Measurements from ENCODE around the gene JCAD. TPM values are rescaled to one million over a fixed set of nuclear protein-coding genes. Genes with fewer than 3 reads are reported as not detected.

The JCAD gene
- total and polyA plus RNA-seq, 2 experiments from 2014 or later, result 0.78 to 2.1 TPM

DNA sequence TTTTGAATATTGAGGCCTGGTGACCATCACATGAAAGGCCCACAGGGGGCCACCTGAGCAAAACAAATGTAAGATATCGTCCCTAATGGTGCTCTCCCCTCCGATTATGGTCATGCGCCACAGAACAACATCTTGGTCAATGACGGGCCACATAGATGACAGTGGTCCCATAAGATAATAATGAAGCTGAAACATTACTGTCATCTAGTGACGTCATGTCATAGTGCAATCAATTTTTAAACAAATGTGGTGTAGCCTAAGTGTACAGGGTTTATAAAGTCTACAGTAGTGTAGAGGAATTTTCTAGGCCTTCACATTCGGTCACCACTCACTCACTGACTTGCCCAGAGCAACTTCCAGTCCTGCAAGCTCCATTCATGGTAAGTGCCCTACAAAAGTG lies 36.8 kb downstream of the JCAD start:
- Mint-ChIP-seq H3K27me3 (ENCODE audit: insufficient read depth, low read depth, poor library complexity) (peaks cover 7% of the 10 kb centered on the region), H3K36me3 (ENCODE audit: low read depth) (no peaks in the 10 kb centered on the region), H3K9me3 (no peaks in the 10 kb centered on the region), H3K4me3 (no peak overlapping the region), H3K4me1 (peaks cover 9% of the 10 kb centered on the region; the same call in 1 of the 3 replicates), H3K27ac (no peak overlapping the region)
- H4K20me1 ChIP-seq (replicated peaks; ENCODE audit: insufficient read depth), result no peaks in the 10 kb centered on the region
- H3K4me1 ChIP-seq (ENCODE audit: insufficient read depth), result no peaks in the 10 kb centered on the region
- no peak for ATAC-seq
- no peaks in the 10 kb centered on the region for H3K79me2 ChIP-seq (replicated peaks; ENCODE audit: insufficient read depth)
- H3K27me3 ChIP-seq (ENCODE audit: insufficient read depth), result no peaks in the 10 kb centered on the region
- TF ChIP-seq NANOG (IDR thresholded peaks at IDR 0.05; ENCODE audit: borderline replicate concordance), result no peak
- TF ChIP-seq JUNB (IDR thresholded peaks at IDR 0.05; ENCODE audit: unreplicated experiment), result no peak
- no peak for TF ChIP-seq STAT1 (IDR thresholded peaks at IDR 0.05; ENCODE audit: unreplicated experiment)
- TF ChIP-seq, protein P1, sequence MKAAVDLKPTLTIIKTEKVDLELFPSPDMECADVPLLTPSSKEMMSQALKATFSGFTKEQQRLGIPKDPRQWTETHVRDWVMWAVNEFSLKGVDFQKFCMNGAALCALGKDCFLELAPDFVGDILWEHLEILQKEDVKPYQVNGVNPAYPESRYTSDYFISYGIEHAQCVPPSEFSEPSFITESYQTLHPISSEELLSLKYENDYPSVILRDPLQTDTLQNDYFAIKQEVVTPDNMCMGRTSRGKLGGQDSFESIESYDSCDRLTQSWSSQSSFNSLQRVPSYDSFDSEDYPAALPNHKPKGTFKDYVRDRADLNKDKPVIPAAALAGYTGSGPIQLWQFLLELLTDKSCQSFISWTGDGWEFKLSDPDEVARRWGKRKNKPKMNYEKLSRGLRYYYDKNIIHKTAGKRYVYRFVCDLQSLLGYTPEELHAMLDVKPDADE (IDR thresholded peaks at IDR 0.05), result no peak
- TF ChIP-seq ZNF331 (CRISPR knock-in tag; IDR thresholded peaks at IDR 0.05; ENCODE audit: low read depth), result no peak
- TF ChIP-seq EZH2phosphoT487 (IDR thresholded peaks at IDR 0.05; ENCODE audit: unreplicated experiment), result no peak
- no peak for TF ChIP-seq EZH2 (IDR thresholded peaks at IDR 0.05; ENCODE audit: low read depth, unreplicated experiment)
- TF ChIP-seq, protein P2, sequence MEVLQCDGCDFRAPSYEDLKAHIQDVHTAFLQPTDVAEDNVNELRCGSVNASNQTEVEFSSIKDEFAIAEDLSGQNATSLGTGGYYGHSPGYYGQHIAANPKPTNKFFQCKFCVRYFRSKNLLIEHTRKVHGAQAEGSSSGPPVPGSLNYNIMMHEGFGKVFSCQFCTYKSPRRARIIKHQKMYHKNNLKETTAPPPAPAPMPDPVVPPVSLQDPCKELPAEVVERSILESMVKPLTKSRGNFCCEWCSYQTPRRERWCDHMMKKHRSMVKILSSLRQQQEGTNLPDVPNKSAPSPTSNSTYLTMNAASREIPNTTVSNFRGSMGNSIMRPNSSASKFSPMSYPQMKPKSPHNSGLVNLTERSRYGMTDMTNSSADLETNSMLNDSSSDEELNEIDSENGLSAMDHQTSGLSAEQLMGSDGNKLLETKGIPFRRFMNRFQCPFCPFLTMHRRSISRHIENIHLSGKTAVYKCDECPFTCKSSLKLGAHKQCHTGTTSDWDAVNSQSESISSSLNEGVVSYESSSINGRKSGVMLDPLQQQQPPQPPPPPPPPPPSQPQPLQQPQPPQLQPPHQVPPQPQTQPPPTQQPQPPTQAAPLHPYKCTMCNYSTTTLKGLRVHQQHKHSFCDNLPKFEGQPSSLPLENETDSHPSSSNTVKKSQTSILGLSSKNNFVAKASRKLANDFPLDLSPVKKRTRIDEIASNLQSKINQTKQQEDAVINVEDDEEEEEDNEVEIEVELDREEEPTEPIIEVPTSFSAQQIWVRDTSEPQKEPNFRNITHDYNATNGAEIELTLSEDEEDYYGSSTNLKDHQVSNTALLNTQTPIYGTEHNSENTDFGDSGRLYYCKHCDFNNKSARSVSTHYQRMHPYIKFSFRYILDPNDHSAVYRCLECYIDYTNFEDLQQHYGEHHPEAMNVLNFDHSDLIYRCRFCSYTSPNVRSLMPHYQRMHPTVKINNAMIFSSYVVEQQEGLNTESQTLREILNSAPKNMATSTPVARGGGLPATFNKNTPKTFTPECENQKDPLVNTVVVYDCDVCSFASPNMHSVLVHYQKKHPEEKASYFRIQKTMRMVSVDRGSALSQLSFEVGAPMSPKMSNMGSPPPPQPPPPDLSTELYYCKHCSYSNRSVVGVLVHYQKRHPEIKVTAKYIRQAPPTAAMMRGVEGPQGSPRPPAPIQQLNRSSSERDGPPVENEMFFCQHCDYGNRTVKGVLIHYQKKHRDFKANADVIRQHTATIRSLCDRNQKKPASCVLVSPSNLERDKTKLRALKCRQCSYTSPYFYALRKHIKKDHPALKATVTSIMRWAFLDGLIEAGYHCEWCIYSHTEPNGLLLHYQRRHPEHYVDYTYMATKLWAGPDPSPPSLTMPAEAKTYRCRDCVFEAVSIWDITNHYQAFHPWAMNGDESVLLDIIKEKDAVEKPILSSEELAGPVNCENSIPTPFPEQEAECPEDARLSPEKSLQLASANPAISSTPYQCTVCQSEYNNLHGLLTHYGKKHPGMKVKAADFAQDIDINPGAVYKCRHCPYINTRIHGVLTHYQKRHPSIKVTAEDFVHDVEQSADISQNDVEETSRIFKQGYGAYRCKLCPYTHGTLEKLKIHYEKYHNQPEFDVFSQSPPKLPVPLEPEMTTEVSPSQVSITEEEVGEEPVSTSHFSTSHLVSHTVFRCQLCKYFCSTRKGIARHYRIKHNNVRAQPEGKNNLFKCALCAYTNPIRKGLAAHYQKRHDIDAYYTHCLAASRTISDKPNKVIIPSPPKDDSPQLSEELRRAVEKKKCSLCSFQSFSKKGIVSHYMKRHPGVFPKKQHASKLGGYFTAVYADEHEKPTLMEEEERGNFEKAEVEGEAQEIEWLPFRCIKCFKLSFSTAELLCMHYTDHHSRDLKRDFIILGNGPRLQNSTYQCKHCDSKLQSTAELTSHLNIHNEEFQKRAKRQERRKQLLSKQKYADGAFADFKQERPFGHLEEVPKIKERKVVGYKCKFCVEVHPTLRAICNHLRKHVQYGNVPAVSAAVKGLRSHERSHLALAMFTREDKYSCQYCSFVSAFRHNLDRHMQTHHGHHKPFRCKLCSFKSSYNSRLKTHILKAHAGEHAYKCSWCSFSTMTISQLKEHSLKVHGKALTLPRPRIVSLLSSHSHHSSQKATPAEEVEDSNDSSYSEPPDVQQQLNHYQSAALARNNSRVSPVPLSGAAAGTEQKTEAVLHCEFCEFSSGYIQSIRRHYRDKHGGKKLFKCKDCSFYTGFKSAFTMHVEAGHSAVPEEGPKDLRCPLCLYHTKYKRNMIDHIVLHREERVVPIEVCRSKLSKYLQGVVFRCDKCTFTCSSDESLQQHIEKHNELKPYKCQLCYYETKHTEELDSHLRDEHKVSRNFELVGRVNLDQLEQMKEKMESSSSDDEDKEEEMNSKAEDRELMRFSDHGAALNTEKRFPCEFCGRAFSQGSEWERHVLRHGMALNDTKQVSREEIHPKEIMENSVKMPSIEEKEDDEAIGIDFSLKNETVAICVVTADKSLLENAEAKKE (CRISPR knock-in tag; IDR thresholded peaks at IDR 0.05), result no peak
- TF ChIP-seq, protein P3, sequence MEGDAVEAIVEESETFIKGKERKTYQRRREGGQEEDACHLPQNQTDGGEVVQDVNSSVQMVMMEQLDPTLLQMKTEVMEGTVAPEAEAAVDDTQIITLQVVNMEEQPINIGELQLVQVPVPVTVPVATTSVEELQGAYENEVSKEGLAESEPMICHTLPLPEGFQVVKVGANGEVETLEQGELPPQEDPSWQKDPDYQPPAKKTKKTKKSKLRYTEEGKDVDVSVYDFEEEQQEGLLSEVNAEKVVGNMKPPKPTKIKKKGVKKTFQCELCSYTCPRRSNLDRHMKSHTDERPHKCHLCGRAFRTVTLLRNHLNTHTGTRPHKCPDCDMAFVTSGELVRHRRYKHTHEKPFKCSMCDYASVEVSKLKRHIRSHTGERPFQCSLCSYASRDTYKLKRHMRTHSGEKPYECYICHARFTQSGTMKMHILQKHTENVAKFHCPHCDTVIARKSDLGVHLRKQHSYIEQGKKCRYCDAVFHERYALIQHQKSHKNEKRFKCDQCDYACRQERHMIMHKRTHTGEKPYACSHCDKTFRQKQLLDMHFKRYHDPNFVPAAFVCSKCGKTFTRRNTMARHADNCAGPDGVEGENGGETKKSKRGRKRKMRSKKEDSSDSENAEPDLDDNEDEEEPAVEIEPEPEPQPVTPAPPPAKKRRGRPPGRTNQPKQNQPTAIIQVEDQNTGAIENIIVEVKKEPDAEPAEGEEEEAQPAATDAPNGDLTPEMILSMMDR (conservative IDR thresholded peaks at IDR 0.05; ENCODE audit: low read depth in 2 of 2), result no peak
- TF ChIP-seq POLR2AphosphoS5 (IDR thresholded peaks at IDR 0.05; ENCODE audit: low read depth), result no peak
- TF ChIP-seq ZNF114 (CRISPR knock-in tag; IDR thresholded peaks at IDR 0.05), result no peak
- DNase-seq (ENCODE audit: low spot score), result no peak
- no peak overlapping the region for H2AFZ ChIP-seq
- H3F3A ChIP-seq (replicated peaks; ENCODE audit: low read depth), result no peaks in the 10 kb centered on the region
- no peak overlapping the region for H3K4me3 ChIP-seq
- no peak overlapping the region for H3K4me2 ChIP-seq
- H3K36me3 ChIP-seq (ENCODE audit: insufficient read depth), result no peaks in the 10 kb centered on the region
- no peak overlapping the region for H3K27ac ChIP-seq (ENCODE audit: low read depth)
- no peaks in the 10 kb centered on the region for H3K9me2 ChIP-seq (ENCODE audit: insufficient read depth)

Measured in GM23338 (cell line).